Stimulated activated CD8-positive, alpha-beta memory T cell treated with anti-CD3 and anti-CD28 coated beads, Interleukin-7, amount 100 ng/mL, for 24 hours (primary cell): ENCODE data around the gene CD80.

Experiments used
- DNase-seq: peaks from one replicate; pipeline ENCODE4 v3.0.0-alpha.2; 2020; ENCODE audit warnings: low read depth

CD80 gene

GRCh38 chr3:119497820-119498185, 61.6 kb downstream of the CD80 start:
- DNase-seq, result no peak

GRCh38 chr3:119494597-119494996, 64.8 kb downstream of the CD80 start:
- no peak for DNase-seq

DNA sequence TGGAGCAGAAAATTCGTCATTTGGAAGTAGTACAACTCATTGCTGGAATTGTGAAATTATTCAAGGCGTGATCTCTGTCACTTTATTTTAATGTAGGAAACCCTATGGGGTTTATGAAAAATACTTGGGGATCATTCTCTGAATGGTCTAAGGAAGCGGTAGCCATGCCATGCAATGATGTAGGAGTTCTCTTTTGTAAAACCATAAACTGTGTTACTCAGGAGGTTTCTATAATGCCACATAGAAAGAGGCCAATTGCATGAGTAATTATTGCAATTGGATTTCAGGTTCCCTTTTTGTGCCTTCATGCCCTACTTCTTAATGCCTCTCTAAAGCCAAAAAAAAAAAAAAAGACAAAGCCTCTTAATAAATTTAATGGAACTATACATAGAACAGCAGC, 66.6 kb downstream of the CD80 start:
- no peak for DNase-seq

DNA sequence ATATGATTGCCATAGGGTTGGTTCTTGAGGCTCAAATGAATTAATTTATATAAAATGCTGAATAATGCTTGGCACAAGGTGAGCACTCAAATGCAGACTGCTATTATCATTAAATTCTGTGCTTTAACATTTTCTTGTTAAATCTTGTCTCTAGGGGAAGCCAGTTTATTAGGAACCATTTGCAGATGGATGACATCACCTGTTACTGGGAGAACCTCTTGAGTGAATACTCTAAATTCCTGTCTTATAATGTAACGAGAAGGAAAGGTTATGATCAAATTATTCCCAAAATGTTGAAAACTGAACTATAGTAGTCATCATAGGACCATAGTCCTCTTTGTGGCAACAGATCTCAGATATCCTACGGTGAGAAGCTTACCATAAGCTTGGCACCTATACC, 67.3 kb downstream of the CD80 start:
- no peak for DNase-seq

DNA sequence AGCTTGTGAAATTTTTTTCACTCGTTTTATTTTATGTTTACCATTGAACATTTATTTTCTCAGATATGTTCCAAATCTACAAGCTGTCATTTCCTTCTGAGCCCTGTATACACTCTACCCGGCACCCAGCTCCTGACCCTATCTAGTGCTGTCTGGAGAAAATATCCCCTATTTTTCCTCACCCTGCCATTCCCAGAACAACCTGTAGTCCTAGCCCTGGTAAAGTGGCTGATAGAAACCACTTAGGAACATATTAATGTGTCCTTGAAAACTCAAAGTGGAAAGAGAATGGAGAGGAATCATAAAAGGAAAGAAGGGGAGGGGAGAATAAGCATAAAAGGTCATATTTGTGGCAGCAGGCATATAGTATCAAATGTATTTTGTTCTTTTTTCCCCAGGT, 69.3 kb downstream of the CD80 start:
- DNase-seq, result no peak

GRCh38 chr3:119485563-119485962, 73.9 kb downstream of the CD80 start:
- DNase-seq, result no peak

- DNase-seq, result no peak
Observed at GRCh38 chr3:119483101-119483500, 76.3 kb downstream of the CD80 start.

GRCh38 chr3:119481079-119481478, 78.3 kb downstream of the CD80 start:
- no peak for DNase-seq
